Fibroblast of lung (primary cell): ENCODE results near the gene DOCK3.

Experiments
- CTCF ChIP-seq, 2 donors: IDR thresholded peaks in 1 of 2; conservative IDR thresholded peaks in 1 of 2; 1 replicate in 1 of 2; 2 replicates in 1 of 2; pipeline ENCODE4 v1.5.1; 2011 to 2012; ENCODE audit warnings: low read length in 2 of 2, control low read depth in 1 of 2, inconsistent platforms in 1 of 2, low read depth in 1 of 2, mild to moderate bottlenecking in 1 of 2
- EZH2 ChIP-seq: IDR thresholded peaks from 2 replicates; pipeline ENCODE4 v1.5.1; 2012; ENCODE audit warnings: low read length, control low read depth, mild to moderate bottlenecking; ENCODE audit errors: missing control alignments

- TF ChIP-seq CTCF (conservative IDR thresholded peaks at IDR 0.05 in 1 of 2, IDR thresholded peaks at IDR 0.05 in 1 of 2; ENCODE audit: low read depth in 1 of 2, low read length in 2 of 2) (no peak), EZH2 (no peak)
These were observed 663.9 kb downstream of the DOCK3 start for GRCh38 chr3:51338632-51339031.
